Lower leg skin (tissue), 3 donors: Measurements from ENCODE around the gene SLC35A4.

Experiments
- POLR2A ChIP-seq, 2 donors: fragments of 450-650 bp; IDR thresholded peaks; one replicate each; pipeline ENCODE4 v1.6.1; 2016 to 2017; ENCODE audit warnings: antibody characterized with exemption in 2 of 2, mild to moderate bottlenecking in 1 of 2, moderate library complexity in 1 of 2
- TF ChIP-seq, protein P1 (sequence below), 3 donors: fragments of 450-650 bp; IDR thresholded peaks; one replicate each; pipeline ENCODE4 v1.5.1; 2016; ENCODE audit warnings: antibody characterized with exemption in 3 of 3, mild to moderate bottlenecking in 3 of 3, moderate library complexity in 2 of 3

DNA sequence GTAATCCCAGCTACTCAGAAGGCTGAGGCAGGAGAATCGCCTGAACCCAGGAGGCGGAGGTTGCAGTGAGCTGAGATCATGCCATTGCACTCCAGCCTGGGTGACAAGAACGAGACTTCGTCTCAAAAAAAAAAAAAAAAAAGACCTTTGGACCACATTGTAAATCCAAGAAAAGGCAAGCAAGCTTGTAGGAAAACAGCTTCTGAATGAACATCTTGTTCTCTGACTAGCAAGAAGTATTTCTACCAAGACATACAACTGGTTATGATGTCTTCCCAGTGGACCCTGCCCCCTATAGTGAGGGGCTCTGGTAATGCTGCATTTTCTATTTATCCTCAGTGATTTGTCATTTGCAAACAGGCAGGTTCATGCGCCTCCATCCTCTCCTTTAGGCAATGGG lies 21.7 kb upstream of the SLC35A4 start:
- TF ChIP-seq, protein P1, sequence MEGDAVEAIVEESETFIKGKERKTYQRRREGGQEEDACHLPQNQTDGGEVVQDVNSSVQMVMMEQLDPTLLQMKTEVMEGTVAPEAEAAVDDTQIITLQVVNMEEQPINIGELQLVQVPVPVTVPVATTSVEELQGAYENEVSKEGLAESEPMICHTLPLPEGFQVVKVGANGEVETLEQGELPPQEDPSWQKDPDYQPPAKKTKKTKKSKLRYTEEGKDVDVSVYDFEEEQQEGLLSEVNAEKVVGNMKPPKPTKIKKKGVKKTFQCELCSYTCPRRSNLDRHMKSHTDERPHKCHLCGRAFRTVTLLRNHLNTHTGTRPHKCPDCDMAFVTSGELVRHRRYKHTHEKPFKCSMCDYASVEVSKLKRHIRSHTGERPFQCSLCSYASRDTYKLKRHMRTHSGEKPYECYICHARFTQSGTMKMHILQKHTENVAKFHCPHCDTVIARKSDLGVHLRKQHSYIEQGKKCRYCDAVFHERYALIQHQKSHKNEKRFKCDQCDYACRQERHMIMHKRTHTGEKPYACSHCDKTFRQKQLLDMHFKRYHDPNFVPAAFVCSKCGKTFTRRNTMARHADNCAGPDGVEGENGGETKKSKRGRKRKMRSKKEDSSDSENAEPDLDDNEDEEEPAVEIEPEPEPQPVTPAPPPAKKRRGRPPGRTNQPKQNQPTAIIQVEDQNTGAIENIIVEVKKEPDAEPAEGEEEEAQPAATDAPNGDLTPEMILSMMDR (IDR thresholded peaks at IDR 0.05) = no peak
- TF ChIP-seq POLR2A (IDR thresholded peaks at IDR 0.05) = no peak
